B cell (primary cell): ENCODE measurements around the gene SLAMF9. TPM values are rescaled to one million over a fixed set of nuclear protein-coding genes. Genes with fewer than 3 reads are reported as not detected.

Experiments used
- ATAC-seq: fragments of 200-7000 bp; cut with Tn5 transposase; one replicate; pipeline ENCODE4 v1.10.0; 2021; ENCODE audit warnings: low read depth, mild to moderate bottlenecking, moderate number of reproducible peaks, moderate library complexity
- CTCF ChIA-PET: fragments of 350-600 bp; sonication (Branson Sonifier 250); formaldehyde crosslinking; loops from one replicate; lab custom pipeline; 2021; ENCODE audit warnings: antibody characterized with exemption, inconsistent platforms; lab: Charles Lee
- POLR2A ChIA-PET: fragments of 350-600 bp; sonication (Branson Sonifier 250); formaldehyde crosslinking; loops from one replicate; lab custom pipeline; 2021; ENCODE audit warnings: antibody characterized with exemption; lab: Charles Lee
- DNase-seq: peaks from one replicate; pipeline ENCODE4 v3.0.0; 2013
- H2AFZ ChIP-seq: 2 replicates; pipeline ENCODE4 v1.6.1; 2012; ENCODE audit warnings: mild to moderate bottlenecking, low read depth, low read length; ENCODE audit not compliant: insufficient read depth, poor library complexity, severe bottlenecking
- H3K27ac ChIP-seq, 2 donors: 1 replicate in 1 of 2; 2 replicates in 1 of 2; pipeline ENCODE4 v1.5.1; 2012 to 2013; ENCODE audit warnings: low read length in 2 of 2, mild to moderate bottlenecking in 2 of 2, moderate library complexity in 1 of 2
- H3K27me3 ChIP-seq, 4 experiments: fragments of 200-600 bp in 1 of 4; sonication (generic) in 1 of 4; replicated peaks in 1 of 4; 1 replicate in 2 of 4; 2 replicates in 2 of 4; pipeline versions ENCODE4 v1.6.1 to v1.7.0; 2013 to 2016; ENCODE audit warnings: low read length in 3 of 4, mild to moderate bottlenecking in 2 of 4, mixed read lengths in 1 of 4, moderate library complexity in 1 of 4; ENCODE audit not compliant: insufficient read depth in 4 of 4, control insufficient read depth in 3 of 4; ENCODE audit errors: control extremely low read depth in 1 of 4
- H3K36me3 ChIP-seq, 2 experiments: replicated peaks in 1 of 2; 1 replicate in 1 of 2; 2 replicates in 1 of 2; pipeline versions ENCODE4 v1.6.1 to v1.7.1; 2013; ENCODE audit warnings: low read length in 1 of 2; ENCODE audit not compliant: insufficient read depth in 2 of 2, control insufficient read depth in 1 of 2; ENCODE audit errors: control extremely low read depth in 1 of 2, extremely low read depth in 1 of 2
- H3K4me1 ChIP-seq, 2 donors: fragments of 200-600 bp in 1 of 2; sonication (generic) in 1 of 2; 1 replicate in 1 of 2; 2 replicates in 1 of 2; pipeline versions ENCODE4 v1.5.1 to v1.6.1; 2013 to 2017; ENCODE audit warnings: low read length in 2 of 2; ENCODE audit not compliant: control insufficient read depth in 2 of 2, insufficient read depth in 2 of 2
- H3K4me2 ChIP-seq: replicated peaks from 2 replicates; pipeline ENCODE3; 2012; ENCODE audit warnings: mild to moderate bottlenecking, low read depth, low read length; ENCODE audit not compliant: poor library complexity, severe bottlenecking
- H3K4me3 ChIP-seq, 5 experiments: fragments of 200-600 bp in 1 of 5; sonication (generic) in 1 of 5; 1 replicate in 3 of 5; 2 replicates in 2 of 5; pipeline versions ENCODE4 v1.5.1 to v1.7.0; 2011 to 2016; ENCODE audit warnings: low read length in 4 of 5, mild to moderate bottlenecking in 4 of 5, low read depth in 2 of 5, control low read depth in 1 of 5, moderate library complexity in 1 of 5; ENCODE audit not compliant: insufficient read depth in 1 of 5; ENCODE audit errors: control extremely low read depth in 1 of 5, extremely low read depth in 1 of 5
- H3K79me2 ChIP-seq: fragments of 200-600 bp; sonication (generic); one replicate; pipeline ENCODE4 v1.6.0; 2016; ENCODE audit warnings: low read length; ENCODE audit not compliant: control insufficient read depth, insufficient read depth
- H3K9ac ChIP-seq: fragments of 200-600 bp; sonication (generic); 2 replicates; pipeline ENCODE4 v1.6.1; 2017; ENCODE audit warnings: mild to moderate bottlenecking, low read length, moderate library complexity
- H3K9me3 ChIP-seq, 3 donors: one replicate each; pipeline versions ENCODE4 v1.6.1 to v1.7.1; 2013; ENCODE audit warnings: low read length in 2 of 3; ENCODE audit not compliant: control insufficient read depth in 2 of 3, insufficient read depth in 1 of 3; ENCODE audit errors: control extremely low read depth in 1 of 3
- H4K20me1 ChIP-seq: 2 replicates; pipeline ENCODE4 v1.6.0; 2012; ENCODE audit warnings: mild to moderate bottlenecking, low read length; ENCODE audit not compliant: insufficient read depth, control insufficient read depth, poor library complexity, severe bottlenecking
- H3K27ac Mint-ChIP-seq: one replicate; pipeline ENCODE4 v1.8.0; 2021; ENCODE audit warnings: mixed read lengths
- H3K27me3 Mint-ChIP-seq: one replicate; pipeline ENCODE4 v1.8.0; 2021; ENCODE audit warnings: mixed read lengths
- H3K4me1 Mint-ChIP-seq: one replicate; pipeline ENCODE4 v1.8.0; 2021; ENCODE audit warnings: mixed read lengths
- H3K4me3 Mint-ChIP-seq: one replicate; pipeline ENCODE4 v1.8.0; 2021; ENCODE audit warnings: mixed read lengths
- H3K9me3 Mint-ChIP-seq: one replicate; pipeline ENCODE4 v1.8.0; 2022; ENCODE audit warnings: mixed read lengths; ENCODE audit not compliant: insufficient read depth
- EZH2 ChIP-seq: IDR thresholded peaks from 2 replicates; pipeline ENCODE4 v1.6.1; 2012; ENCODE audit warnings: borderline replicate concordance, low read depth, mild to moderate bottlenecking, moderate library complexity, low read length; ENCODE audit not compliant: insufficient read depth, poor library complexity, severe bottlenecking
- WGBS: methylation state at CpG from one replicate; pipeline ENCODE4 v1.1.5; 2013; ENCODE audit warnings: missing lambda C conversion rate; ENCODE audit not compliant: insufficient coverage; 5-methylcytosine and 5-hydroxymethylcytosine counted together
- intact Hi-C: fragments of 100-400 bp; cut with micrococcal nuclease; formaldehyde crosslinking; loops from one replicate; pipeline ENCODE4 v1.10.0; 2022
- polyA plus RNA-seq: library from polyadenylated mRNA; depleted of rRNA; stranded (reverse); fragments of >200 nt; gene quantifications from 2 replicates; pipeline ENCODE4 v1.2.3, GENCODE V29; 2012
- total RNA-seq, 2 donors: library from RNA; stranded (reverse); fragments of 120-200 nt in 1 of 2; gene quantifications; 1 replicate in 1 of 2; 2 replicates in 1 of 2; pipeline versions ENCODE4 v1.2.3 to v1.2.4, GENCODE V29; 2013 to 2022
- TF ChIP-seq, protein P1 (sequence below): fragments of 200-600 bp; IDR thresholded peaks from one replicate; pipeline ENCODE4 v1.8.0; 2022; ENCODE audit warnings: antibody characterized with exemption, mild to moderate bottlenecking

SLAMF9 gene
- total and polyA plus RNA-seq, 2 donors (not counting 1 experiment from before 2014, with no cell fraction given), result not detected

DNA sequence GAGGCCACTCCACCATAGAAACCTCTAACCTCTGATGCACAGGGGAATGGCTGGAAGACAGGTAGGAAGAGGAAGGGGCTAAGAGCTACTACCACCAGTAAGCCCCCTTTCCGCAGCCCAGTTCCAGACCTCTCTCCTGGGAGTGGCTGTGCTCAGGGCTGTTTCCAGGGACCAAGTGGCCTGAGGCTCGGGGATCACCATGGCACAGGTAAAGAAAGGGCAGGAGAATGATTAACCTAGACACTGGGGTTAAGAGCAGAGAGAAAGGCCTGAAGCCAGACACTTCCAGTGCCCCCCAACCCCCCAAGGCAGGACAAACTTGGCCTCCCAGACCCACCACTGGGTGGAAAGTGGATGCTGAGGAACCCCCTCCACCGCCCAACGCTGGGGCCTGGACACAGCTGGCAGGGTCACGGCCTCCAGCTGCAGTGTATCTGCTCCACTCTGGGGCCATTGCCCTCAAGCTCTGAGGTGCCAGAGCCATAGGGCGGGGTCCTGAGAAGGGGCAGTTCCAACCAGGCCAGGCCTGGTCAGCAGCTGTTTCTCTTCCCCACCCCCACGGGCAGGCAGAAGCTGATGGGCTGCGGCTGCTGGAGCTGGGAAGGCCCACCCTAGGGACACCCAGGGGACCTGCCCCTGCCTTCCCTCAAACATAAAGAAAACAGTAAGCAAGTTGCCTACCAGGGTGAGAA is 31.4 kb downstream of the SLAMF9 start:
- peak overlapping the region; percentile 81 to 100 (median 99) for H3K4me3 ChIP-seq
- H3K27ac ChIP-seq, result peak overlapping the region; percentile 98 to 100
- H3K4me3 Mint-ChIP-seq, result peak overlapping the region; percentile 96
- WGBS, result 29% methylated on average over 6 of the region's 8 CpGs
- no peak for DNase-seq
- peaks cover 0 to 4% (median 0%) of the 10 kb centered on the region in 3 donors for H3K9me3 ChIP-seq
- intact Hi-C loops, result loop anchor here (5.0 to 10.0 kb wide), 3 partner anchors 175 to 1822 kb away; partner anchors contain the start of genes DUSP12, IGSF8 and USF1
- peak overlapping the region; percentile 97 for H3K9ac ChIP-seq
- no peaks in the 10 kb centered on the region for H3K9me3 Mint-ChIP-seq
- no peak for TF ChIP-seq EZH2
- TF ChIP-seq, protein P1, sequence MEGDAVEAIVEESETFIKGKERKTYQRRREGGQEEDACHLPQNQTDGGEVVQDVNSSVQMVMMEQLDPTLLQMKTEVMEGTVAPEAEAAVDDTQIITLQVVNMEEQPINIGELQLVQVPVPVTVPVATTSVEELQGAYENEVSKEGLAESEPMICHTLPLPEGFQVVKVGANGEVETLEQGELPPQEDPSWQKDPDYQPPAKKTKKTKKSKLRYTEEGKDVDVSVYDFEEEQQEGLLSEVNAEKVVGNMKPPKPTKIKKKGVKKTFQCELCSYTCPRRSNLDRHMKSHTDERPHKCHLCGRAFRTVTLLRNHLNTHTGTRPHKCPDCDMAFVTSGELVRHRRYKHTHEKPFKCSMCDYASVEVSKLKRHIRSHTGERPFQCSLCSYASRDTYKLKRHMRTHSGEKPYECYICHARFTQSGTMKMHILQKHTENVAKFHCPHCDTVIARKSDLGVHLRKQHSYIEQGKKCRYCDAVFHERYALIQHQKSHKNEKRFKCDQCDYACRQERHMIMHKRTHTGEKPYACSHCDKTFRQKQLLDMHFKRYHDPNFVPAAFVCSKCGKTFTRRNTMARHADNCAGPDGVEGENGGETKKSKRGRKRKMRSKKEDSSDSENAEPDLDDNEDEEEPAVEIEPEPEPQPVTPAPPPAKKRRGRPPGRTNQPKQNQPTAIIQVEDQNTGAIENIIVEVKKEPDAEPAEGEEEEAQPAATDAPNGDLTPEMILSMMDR, result no peak
- H3K4me2 ChIP-seq, result peak overlapping the region; percentile 99
- ChIA-PET CTCF (interaction anchor here (0.8 to 8.7 kb wide), 9 partner anchors 13 to 156 kb away, joined by 4 to 81 read pairs (median 5); partner anchors contain the start of genes DUSP23 and IGSF9), POLR2A (interaction anchor here (0.5 to 1.9 kb wide), 7 partner anchors 15 to 1638 kb away, joined by 3 to 6 read pairs (median 3); partner anchors contain the start of gene IGSF8)
- H3K27me3 ChIP-seq, result no peaks in the 10 kb centered on the region
- H4K20me1 ChIP-seq, result peaks cover 38% of the 10 kb centered on the region
- peaks cover 81% of the 10 kb centered on the region for H3K79me2 ChIP-seq
- peak overlapping the region; percentile 99 for H3K27ac Mint-ChIP-seq
- peaks cover 4 to 43% of the 10 kb centered on the region in 2 experiments for H3K36me3 ChIP-seq
- H3K4me1 ChIP-seq, result peaks cover 45 to 58% of the 10 kb centered on the region in 2 donors
- no peak for ATAC-seq
- H3K4me1 Mint-ChIP-seq, result peaks cover 68% of the 10 kb centered on the region
- H2AFZ ChIP-seq, result no peak overlapping the region
- no peaks in the 10 kb centered on the region for H3K27me3 Mint-ChIP-seq
